Gastroesophageal sphincter (tissue), 3 donors: ENCODE measurements around the gene AIG1.

Experiments used
- CTCF ChIP-seq, 4 experiments: fragments of 200-600 bp in 2 of 4; fragments of 450-650 bp in 2 of 4; sonication (generic) in 1 of 4; IDR thresholded peaks; one replicate each; pipeline ENCODE4 v1.5.1; 2017 to 2019; ENCODE audit warnings: antibody characterized with exemption in 4 of 4, mild to moderate bottlenecking in 2 of 4, moderate library complexity in 2 of 4
- POLR2A ChIP-seq, 2 donors: fragments of 450-650 bp; IDR thresholded peaks; one replicate each; pipeline ENCODE4 v1.6.1; 2017; ENCODE audit warnings: antibody characterized with exemption in 2 of 2, mild to moderate bottlenecking in 2 of 2, moderate library complexity in 1 of 2

GRCh38 chr6:143167224-143167623 is 106.5 kb downstream of the AIG1 start:
- TF ChIP-seq POLR2A (IDR thresholded peaks at IDR 0.05) (no peak), CTCF (IDR thresholded peaks at IDR 0.05) (no peak)
